ENCODE results near the gene KLC4.
A peak's percentile ranks its signal among the peaks of the same experiment; 100 is the strongest.
"Not testable (repeated sequence)": the region's sequence is repeated elsewhere in the genome, so short reads cannot be mapped to it uniquely, and the experiment has no call there.

The KLC4 gene

GRCh38 chr6:43093436-43094289 lies 34.2 kb downstream of the KLC4 start:
- no peak for DNase-seq (ENCODE audit: low read depth, low spot score)

DNA sequence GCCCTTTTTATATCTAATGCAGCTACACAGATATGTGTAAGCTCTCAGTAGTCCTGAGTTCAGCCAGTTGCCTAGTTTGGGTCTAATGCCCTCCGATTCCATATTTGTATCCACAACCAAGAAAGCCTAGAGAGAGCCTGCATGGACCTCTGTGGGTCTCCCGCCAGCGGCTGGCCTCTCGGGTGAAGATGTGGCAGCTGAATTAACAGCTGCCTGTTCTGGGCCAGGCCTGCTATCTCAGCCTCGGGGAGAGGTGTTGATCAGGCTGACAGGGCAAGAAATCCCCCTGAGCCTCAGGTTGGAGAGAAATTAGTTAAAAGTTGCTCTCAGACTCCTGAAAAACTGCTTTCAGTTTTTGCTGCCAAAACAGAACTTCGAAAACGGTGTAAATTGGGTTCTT lies 36.5 kb downstream of the KLC4 start:
- no peak for DNase-seq (ENCODE audit: low read depth, low spot score)

DNA sequence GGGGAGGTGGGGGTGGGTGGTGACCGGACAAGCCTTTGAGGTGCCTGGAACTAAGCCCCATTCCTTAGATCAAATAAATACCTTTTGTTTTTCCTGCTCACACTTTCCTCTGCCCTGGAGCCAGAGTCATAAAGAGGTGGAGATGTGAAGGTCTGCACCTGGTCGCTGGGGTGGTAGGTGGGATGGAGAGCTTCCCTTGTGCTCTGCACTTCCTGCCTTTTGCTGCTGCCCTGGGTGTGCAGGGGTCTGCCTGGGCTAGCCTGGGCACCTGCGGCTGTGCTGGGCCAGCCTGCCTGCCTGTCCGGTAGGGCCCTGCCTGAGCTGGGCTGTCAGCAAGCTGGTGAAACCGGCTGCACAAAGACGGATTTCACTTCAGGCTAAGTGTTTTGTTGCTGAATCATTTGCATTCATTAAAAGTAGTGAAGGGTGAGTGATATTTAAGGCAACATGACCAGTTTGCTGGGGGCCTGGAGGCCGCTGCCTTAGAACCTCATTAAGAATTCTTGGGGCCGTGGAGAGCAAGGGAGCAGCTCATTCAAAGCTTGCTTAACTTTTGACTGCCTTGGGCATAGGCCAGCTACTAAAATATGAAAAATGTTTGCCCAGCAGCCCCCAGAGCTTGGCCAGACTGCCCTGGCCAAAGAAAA lies 37.1 kb downstream of the KLC4 start:
- DNase-seq (ENCODE audit: low read depth, low spot score): no peak

- DNase-seq (ENCODE audit: low read depth, low spot score): no peak
These were observed 37.7 kb downstream of the KLC4 start for GRCh38 chr6:43097098-43097489.

DNA sequence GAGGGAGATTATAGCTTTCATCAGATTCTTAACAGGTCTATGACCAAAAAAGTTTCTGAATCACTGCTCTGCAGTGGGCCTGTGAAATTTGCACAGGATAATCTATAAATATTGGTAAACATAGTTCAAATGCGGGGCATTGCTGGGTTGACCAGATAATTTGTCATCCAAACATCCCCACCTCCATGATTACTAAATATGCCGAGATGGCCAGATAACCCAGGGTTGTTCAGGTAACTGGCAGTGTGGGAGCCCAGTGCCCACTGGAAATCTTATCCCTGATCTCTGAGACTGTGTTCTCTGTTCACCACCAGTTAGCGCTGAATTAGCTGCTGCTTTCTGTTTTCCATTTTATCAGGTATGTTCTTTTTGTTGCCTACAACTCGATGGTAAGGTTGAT lies 38.1 kb downstream of the KLC4 start:
- no peak for DNase-seq (ENCODE audit: low read depth, low spot score)

GRCh38 chr6:43101497-43101896 lies 42.1 kb downstream of the KLC4 start:
- DNase-seq (ENCODE audit: low read depth, low spot score): no peak

GRCh38 chr6:43103253-43103876 lies 43.9 kb downstream of the KLC4 start:
- no peak for DNase-seq (ENCODE audit: low read depth, low spot score)

- no peak for DNase-seq (ENCODE audit: low read depth, low spot score)
These were observed 46.2 kb downstream of the KLC4 start for GRCh38 chr6:43105538-43106222.

- DNase-seq (ENCODE audit: low read depth, low spot score): no peak
These were observed 48.1 kb downstream of the KLC4 start for GRCh38 chr6:43107344-43108062.

GRCh38 chr6:43113431-43114260 lies 54.2 kb downstream of the KLC4 start:
- DNase-seq (ENCODE audit: low read depth, low spot score): no peak

DNA sequence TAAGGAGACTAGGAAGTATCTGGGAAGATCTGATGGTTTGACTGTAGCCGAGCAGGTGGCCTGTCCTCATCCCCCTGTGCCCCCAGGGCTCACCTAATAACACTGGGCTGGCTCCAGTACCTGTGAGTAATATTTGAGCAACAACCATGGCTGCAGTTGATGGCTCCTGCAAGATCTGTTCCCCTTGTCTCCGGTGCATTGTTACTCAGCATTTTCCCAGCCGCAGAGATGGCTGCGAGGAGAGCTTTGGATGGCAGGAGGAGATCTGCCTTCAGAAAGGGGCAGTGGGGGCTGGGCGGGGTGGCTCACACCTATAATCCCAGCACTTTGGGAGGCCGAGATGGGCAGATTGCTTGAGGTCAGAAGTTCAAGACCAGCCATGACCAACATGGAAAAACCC lies 55.9 kb downstream of the KLC4 start:
- DNase-seq (ENCODE audit: low read depth, low spot score): no peak

DNA sequence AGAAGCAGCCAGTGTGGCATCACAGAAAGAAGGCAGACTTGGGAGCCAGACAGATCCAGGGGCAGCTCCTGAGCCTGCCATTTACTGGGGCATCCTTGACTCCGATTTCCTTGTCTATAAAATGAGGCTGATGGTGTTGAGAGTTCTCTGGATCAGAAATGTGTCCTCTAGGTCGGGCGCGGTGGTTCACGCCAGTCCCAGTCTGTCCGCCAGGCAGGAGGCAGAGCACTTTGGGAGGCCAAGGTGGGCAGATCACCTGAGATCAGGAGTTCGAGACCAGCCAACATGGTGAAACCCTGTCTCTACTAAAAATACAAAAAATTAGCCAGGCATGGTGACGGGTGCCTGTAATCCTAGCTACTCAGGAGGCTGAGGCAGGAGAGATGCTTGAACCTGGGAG lies 58.0 kb downstream of the KLC4 start:
- not testable (repeated sequence) for DNase-seq (ENCODE audit: low read depth, low spot score)

DNA sequence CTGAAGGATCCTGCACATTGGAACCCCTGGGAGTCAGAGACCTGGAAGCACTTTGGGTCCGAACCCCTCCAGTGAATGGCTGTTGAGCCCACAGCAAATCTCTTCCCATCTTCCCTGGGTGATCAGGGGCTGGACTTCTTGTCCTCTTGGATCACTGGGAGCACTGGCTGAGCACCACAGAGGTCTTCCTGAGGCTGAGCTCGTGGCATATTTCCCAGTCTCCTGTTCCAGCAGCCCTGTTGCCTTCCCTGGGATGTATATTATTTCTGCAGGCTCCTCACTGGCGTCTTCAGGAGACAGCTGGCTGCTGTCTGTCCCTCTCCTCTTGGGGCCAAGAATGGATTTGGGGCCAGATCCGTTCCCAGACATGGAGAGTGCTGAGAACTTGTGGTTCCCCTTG lies 60.1 kb downstream of the KLC4 start:
- DNase-seq (ENCODE audit: low read depth, low spot score): no peak

DNA sequence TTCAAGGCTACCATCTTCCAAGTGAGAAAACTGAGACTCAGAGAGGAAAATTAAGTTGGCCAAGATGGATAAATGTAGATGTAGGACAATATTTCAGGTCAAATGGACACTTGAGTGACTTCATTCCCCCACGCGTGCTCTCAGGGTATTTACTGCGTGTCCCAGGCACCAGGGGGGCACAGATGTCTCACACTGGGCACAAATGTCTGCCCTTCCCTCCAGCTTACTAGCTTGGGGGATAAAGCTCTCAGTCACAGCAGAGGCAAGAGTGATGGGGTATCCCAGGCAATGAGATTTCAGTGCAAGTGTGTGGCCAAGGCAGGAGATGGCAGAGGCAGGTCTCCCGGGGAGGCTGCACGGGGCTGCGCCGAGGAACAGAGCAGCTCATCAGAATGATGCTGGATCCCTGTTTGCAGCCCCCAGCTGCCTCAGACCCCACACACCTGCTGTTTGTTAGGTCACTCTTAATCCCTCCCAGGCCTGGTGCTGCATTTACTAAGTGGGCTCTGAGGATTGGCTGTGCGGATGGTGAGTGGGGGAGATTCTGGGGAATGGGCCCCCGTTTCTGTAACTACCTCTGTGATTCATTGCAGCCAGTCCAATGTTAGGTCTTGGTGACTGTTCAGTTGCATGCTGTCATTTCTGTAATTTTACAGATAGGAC lies 60.8 kb downstream of the KLC4 start:
- DNase-seq (ENCODE audit: low read depth, low spot score): no peak

DNA sequence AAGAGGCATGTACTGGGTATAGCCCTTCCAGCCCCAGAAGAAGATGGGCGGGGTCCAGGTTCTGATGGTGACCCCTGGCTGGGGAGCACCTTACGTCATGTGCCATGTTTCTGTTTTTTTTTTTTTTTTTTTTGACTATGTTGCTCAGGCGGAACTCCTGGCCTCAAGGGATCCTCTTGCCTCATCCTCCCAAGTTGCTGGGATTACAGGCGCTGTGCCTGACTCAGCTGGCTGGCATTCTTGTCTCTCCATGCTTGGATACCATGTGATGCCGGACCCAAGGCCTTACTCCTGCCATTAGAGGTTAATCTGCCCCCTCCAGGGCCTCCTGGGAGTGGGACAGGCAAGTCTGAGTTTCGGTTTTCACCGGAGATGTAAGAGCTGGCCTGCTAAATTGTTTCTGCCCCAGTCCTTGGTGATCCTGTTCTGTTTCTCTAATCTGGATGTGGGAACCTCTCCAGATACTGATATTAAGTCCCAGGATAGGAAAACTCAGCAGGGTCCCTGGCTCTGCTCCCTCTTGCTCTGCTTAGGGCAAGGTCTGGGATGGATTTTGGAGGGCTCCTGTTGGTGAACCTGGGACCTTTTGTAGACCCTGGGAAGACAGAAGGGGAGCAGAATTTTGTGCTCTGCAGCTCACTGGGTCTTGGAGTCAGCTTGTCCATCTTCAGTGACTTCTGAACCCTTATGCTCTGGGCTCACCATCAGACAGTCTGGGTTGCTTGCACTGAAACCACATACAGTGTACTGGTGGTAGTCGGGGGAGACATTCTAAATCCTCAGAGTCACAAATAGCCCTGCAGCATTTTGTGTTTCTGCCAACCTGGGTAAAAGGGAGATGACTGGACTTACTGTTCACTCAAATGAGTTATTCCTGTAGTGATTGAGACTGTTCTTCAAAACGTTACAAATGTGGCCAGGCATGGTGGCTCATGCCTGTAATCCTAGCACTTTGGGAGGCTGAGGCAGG lies 61.8 kb downstream of the KLC4 start:
- peak; percentile 83 for DNase-seq (ENCODE audit: low read depth, low spot score)

DNA sequence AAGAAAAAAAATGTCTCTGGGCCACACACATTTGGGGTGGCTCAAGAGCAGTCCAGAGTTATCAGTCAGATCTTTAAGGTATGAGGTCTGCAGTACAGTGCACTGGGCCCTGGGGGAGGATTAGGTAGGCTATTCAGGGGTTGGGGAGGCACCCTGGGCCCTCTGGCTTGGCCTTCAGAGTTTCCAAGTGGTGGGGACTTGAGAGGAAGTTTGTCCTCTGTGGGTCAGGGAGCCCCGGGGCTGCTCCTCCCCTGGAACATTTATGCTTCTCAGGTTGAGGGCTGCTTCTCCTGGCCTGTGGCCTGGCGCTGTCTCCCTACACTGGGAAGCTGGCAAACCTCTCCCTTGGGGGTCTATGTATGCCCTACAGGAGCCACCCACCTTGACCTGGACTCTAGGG lies 62.7 kb downstream of the KLC4 start:
- DNase-seq (ENCODE audit: low read depth, low spot score): no peak

DNA sequence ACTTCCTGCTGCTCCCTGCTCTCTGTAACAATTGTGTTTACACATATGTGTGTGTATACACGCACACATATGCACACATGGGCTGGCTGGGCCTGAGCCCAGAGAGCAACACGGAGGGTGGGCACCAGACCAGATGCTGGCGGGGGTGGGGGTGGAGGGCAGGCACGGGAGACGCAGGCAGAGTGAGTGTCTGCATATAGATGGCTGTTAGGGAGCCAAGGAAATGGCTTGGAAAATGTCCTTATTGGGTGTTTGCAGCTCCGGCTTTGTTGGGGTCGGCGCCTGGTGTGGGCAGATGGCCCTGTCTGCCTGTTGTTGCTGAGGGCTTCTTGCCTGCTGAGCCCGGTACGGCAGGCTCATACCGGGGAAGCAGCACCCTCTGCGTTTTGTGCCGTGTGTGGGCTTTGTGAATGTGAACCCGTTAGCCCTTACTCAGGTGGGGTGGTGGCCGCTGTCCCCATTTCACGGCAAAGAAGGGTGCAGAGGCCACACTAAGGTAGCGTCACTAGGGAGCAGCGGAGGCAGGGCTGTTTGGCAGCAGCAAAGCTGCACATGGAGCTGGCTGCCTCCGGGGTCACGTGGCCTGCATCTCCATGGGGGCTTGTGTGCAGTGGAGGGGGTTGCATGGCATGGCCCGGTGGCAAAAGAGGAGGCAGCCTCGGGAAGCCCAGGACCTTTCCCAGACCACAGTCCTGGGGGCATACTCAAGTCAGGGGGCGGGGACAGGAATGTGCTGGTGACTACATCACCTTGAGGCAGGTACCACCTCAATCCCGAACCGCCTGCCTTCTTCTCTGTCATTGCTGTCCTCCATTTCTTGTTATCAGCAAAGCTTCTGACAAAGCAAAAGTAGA lies 64.3 kb downstream of the KLC4 start:
- no peak for DNase-seq (ENCODE audit: low read depth, low spot score)

- DNase-seq (ENCODE audit: low read depth, low spot score): no peak
These were observed 65.0 kb downstream of the KLC4 start for GRCh38 chr6:43124481-43124880.

All from brain pericyte (primary cell).